Measurements from ENCODE around the gene GYS2.

The GYS2 gene

GRCh38 chr12:21558100-21558679, 46.5 kb downstream of the GYS2 start:
- Histone ChIP-seq H3K36me3 (no peaks in the 10 kb centered on the region), H4K20me1 (no peaks in the 10 kb centered on the region), H3K27ac (no peak overlapping the region), H3K4me3 (no peak overlapping the region), H3K9me3 (peaks cover 4% of the 10 kb centered on the region; the same call in 1 of the 2 replicates), H3K4me2 (no peak overlapping the region), H3K9ac (no peak overlapping the region), H3K27me3 (no peaks in the 10 kb centered on the region), H3K4me1 (no peaks in the 10 kb centered on the region)
- TF ChIP-seq Cebpa-rat (IDR thresholded peaks at IDR 0.05) = no peak

GRCh38 chr12:21553329-21553675, 51.3 kb downstream of the GYS2 start:
- H3K27me3 ChIP-seq = no peaks in the 10 kb centered on the region
- no peaks in the 10 kb centered on the region for H3K36me3 ChIP-seq
- H3K4me2 ChIP-seq = no peak overlapping the region
- no peak overlapping the region for H3K4me3 ChIP-seq
- peaks cover 9% of the 10 kb centered on the region for H3K4me1 ChIP-seq
- TF ChIP-seq Cebpa-rat (IDR thresholded peaks at IDR 0.05) = no peak
- no peak overlapping the region for H3K27ac ChIP-seq
- H3K9ac ChIP-seq = no peak overlapping the region
- no peaks in the 10 kb centered on the region for H4K20me1 ChIP-seq
- H3K9me3 ChIP-seq = peaks cover 4% of the 10 kb centered on the region; the same call in 1 of the 2 replicates

GRCh38 chr12:21552635-21553328, 51.9 kb downstream of the GYS2 start:
- H3K4me1 ChIP-seq = peaks cover 9% of the 10 kb centered on the region
- TF ChIP-seq Cebpa-rat (IDR thresholded peaks at IDR 0.05) = no peak
- no peaks in the 10 kb centered on the region for H3K27me3 ChIP-seq
- no peak overlapping the region for H3K9ac ChIP-seq
- no peaks in the 10 kb centered on the region for H4K20me1 ChIP-seq
- no peak overlapping the region for H3K4me3 ChIP-seq
- H3K27ac ChIP-seq = no peak overlapping the region
- no peak overlapping the region for H3K4me2 ChIP-seq
- no peaks in the 10 kb centered on the region for H3K36me3 ChIP-seq
- H3K9me3 ChIP-seq = peaks cover 4% of the 10 kb centered on the region; the same call in 1 of the 2 replicates

- H3K36me3 ChIP-seq = no peaks in the 10 kb centered on the region
- no peak overlapping the region for H3K9ac ChIP-seq
Measured at GRCh38 chr12:21551841-21552465, 52.7 kb downstream of the GYS2 start.

GRCh38 chr12:21547437-21547836, 57.2 kb downstream of the GYS2 start:
- no peak overlapping the region for H3K27ac ChIP-seq
- no peak overlapping the region for H3K4me3 ChIP-seq
- no peaks in the 10 kb centered on the region for H3K36me3 ChIP-seq
- no peaks in the 10 kb centered on the region for H3K9me3 ChIP-seq
- no peak overlapping the region for H3K4me2 ChIP-seq
- no peak overlapping the region for H3K9ac ChIP-seq
- H4K20me1 ChIP-seq = no peaks in the 10 kb centered on the region
- H3K4me1 ChIP-seq = peaks cover 17% of the 10 kb centered on the region
- TF ChIP-seq Cebpa-rat (IDR thresholded peaks at IDR 0.05) = no peak
- no peaks in the 10 kb centered on the region for H3K27me3 ChIP-seq

More at GRCh38 chr12:21551841-21552465, 52.7 kb downstream of the GYS2 start:
- Histone ChIP-seq H3K27ac (no peak overlapping the region), H3K4me2 (peak overlapping the region; percentile 37), H3K27me3 (no peaks in the 10 kb centered on the region), H3K4me3 (no peak overlapping the region), H4K20me1 (no peaks in the 10 kb centered on the region), H3K4me1 (peaks cover 9% of the 10 kb centered on the region), H3K9me3 (peaks cover 4% of the 10 kb centered on the region; the same call in 1 of the 2 replicates)
- TF ChIP-seq Cebpa-rat (IDR thresholded peaks at IDR 0.05) = no peak

- peaks cover 14% of the 10 kb centered on the region for H3K4me1 ChIP-seq
- H3K4me2 ChIP-seq = no peak overlapping the region
- no peak overlapping the region for H3K27ac ChIP-seq
- no peaks in the 10 kb centered on the region for H4K20me1 ChIP-seq
- H3K9me3 ChIP-seq = no peaks in the 10 kb centered on the region
- H3K36me3 ChIP-seq = no peaks in the 10 kb centered on the region
- no peak for TF ChIP-seq Cebpa-rat (IDR thresholded peaks at IDR 0.05)
- H3K27me3 ChIP-seq = no peaks in the 10 kb centered on the region
- H3K9ac ChIP-seq = no peak overlapping the region
- no peak overlapping the region for H3K4me3 ChIP-seq
Measured at GRCh38 chr12:21546716-21547115, 57.9 kb downstream of the GYS2 start.

- TF ChIP-seq Cebpa-rat (IDR thresholded peaks at IDR 0.05) = no peak
- Histone ChIP-seq H3K4me2 (no peak overlapping the region), H3K9ac (no peak overlapping the region), H4K20me1 (no peaks in the 10 kb centered on the region), H3K36me3 (no peaks in the 10 kb centered on the region), H3K9me3 (no peaks in the 10 kb centered on the region), H3K4me1 (peaks cover 11% of the 10 kb centered on the region), H3K27ac (no peak overlapping the region), H3K27me3 (no peaks in the 10 kb centered on the region), H3K4me3 (no peak overlapping the region)
Measured at GRCh38 chr12:21545557-21545956, 59.1 kb downstream of the GYS2 start.

GRCh38 chr12:21543151-21543550, 61.5 kb downstream of the GYS2 start:
- no peaks in the 10 kb centered on the region for H3K27me3 ChIP-seq

GRCh38 chr12:21542403-21542802, 62.2 kb downstream of the GYS2 start:
- H3K27me3 ChIP-seq = no peaks in the 10 kb centered on the region
- TF ChIP-seq Cebpa-rat (IDR thresholded peaks at IDR 0.05) = no peak
- peak overlapping the region; percentile 17; the same call in 1 of the 2 replicates for H3K4me2 ChIP-seq
- H3K27ac ChIP-seq = no peak overlapping the region
- no peaks in the 10 kb centered on the region for H4K20me1 ChIP-seq
- H3K9ac ChIP-seq = no peak overlapping the region
- H3K9me3 ChIP-seq = no peaks in the 10 kb centered on the region
- H3K4me1 ChIP-seq = peaks cover 11% of the 10 kb centered on the region
- H3K36me3 ChIP-seq = no peaks in the 10 kb centered on the region
- H3K4me3 ChIP-seq = no peak overlapping the region

More at GRCh38 chr12:21543151-21543550, 61.5 kb downstream of the GYS2 start:
- no peaks in the 10 kb centered on the region for H3K36me3 ChIP-seq
- H4K20me1 ChIP-seq = no peaks in the 10 kb centered on the region
- no peak overlapping the region for H3K9ac ChIP-seq
- peaks cover 11% of the 10 kb centered on the region for H3K4me1 ChIP-seq
- no peaks in the 10 kb centered on the region for H3K9me3 ChIP-seq
- H3K27ac ChIP-seq = no peak overlapping the region
- TF ChIP-seq Cebpa-rat (IDR thresholded peaks at IDR 0.05) = no peak
- no peak overlapping the region for H3K4me3 ChIP-seq
- H3K4me2 ChIP-seq = no peak overlapping the region

GRCh38 chr12:21541773-21542172, 62.9 kb downstream of the GYS2 start:
- Histone ChIP-seq H3K36me3 (no peaks in the 10 kb centered on the region), H3K4me2 (no peak overlapping the region), H3K4me3 (no peak overlapping the region), H4K20me1 (no peaks in the 10 kb centered on the region), H3K4me1 (peaks cover 11% of the 10 kb centered on the region), H3K27me3 (no peaks in the 10 kb centered on the region), H3K27ac (no peak overlapping the region), H3K9ac (no peak overlapping the region), H3K9me3 (no peaks in the 10 kb centered on the region)
- TF ChIP-seq Cebpa-rat (IDR thresholded peaks at IDR 0.05) = no peak

Measured in BLaER1 (cell line).